Panc1 (cell line): ENCODE measurements around the gene DCAF4. TPM values are rescaled to one million over a fixed set of nuclear protein-coding genes. Genes with fewer than 3 reads are reported as not detected.
A peak's percentile ranks its signal among the peaks of the same experiment; 100 is the strongest.

ENCODE experiments used
- ATAC-seq: fragments of 200-7000 bp; cut with Tn5 transposase; 2 replicates; pipeline ENCODE4 v1.9.1; 2020; ENCODE audit warnings: mild to moderate bottlenecking, moderate library complexity
- BruUV-seq: library from RNA; stranded (reverse); fragments of 400-500 nt; replicated peaks from 2 replicates; lab custom pipeline; 2021; lab: Mats Ljungman, UMichigan
- CTCF ChIA-PET: fragments of 300-600 bp; sonication (Branson Sonifier 250); formaldehyde crosslinking; loops from one replicate; lab custom pipeline; 2022; ENCODE audit warnings: antibody characterized with exemption; lab: Charles Lee
- POLR2A ChIA-PET: fragments of 300-600 bp; sonication (Branson Sonifier 250); formaldehyde crosslinking; loops from one replicate; lab custom pipeline; 2022; ENCODE audit warnings: antibody characterized with exemption; lab: Charles Lee
- DNase-seq: peaks from one replicate; pipeline ENCODE4 v3.0.0-alpha.2; 2010; ENCODE audit warnings: low read depth, low spot score
- H3K27ac ChIP-seq: 2 replicates; pipeline ENCODE4 v1.5.1; 2011; ENCODE audit warnings: mild to moderate bottlenecking, low read length, inconsistent platforms
- H3K27me3 ChIP-seq: fragments of 200-500 bp; sonication (Bioruptor generic); 2 replicates; pipeline ENCODE4 v1.6.0; 2014; ENCODE audit warnings: low read length, inconsistent platforms; ENCODE audit not compliant: control insufficient read depth, insufficient read depth
- H3K36me3 ChIP-seq: fragments of 200-500 bp; sonication (Bioruptor generic); 2 replicates; pipeline ENCODE4 v1.5.1; 2014; ENCODE audit warnings: inconsistent platforms, mild to moderate bottlenecking, low read length, moderate library complexity; ENCODE audit not compliant: control insufficient read depth, insufficient read depth
- H3K4me1 ChIP-seq: 2 replicates; pipeline ENCODE4 v1.5.1; 2011; ENCODE audit warnings: inconsistent platforms, mild to moderate bottlenecking, low read length, moderate library complexity; ENCODE audit not compliant: control insufficient read depth, insufficient read depth
- H3K4me3 ChIP-seq, 2 experiments: 2 replicates each; pipeline ENCODE4 v1.5.1; 2011 to 2012; ENCODE audit warnings: low read depth in 2 of 2, low read length in 2 of 2, mild to moderate bottlenecking in 2 of 2, inconsistent platforms in 1 of 2, moderate library complexity in 1 of 2
- H3K9me3 ChIP-seq: fragments of 200-500 bp; sonication (Bioruptor generic); 2 replicates; pipeline ENCODE4 v1.5.1; 2014; ENCODE audit warnings: low read depth, mild to moderate bottlenecking, inconsistent platforms, low read length, moderate library complexity; ENCODE audit not compliant: control insufficient read depth, insufficient read depth
- POLR2AphosphoS5 ChIP-seq: IDR thresholded peaks from 2 replicates; pipeline ENCODE4 v1.6.1; 2012; ENCODE audit warnings: mild to moderate bottlenecking, low read depth, low read length, moderate library complexity
- SIN3A ChIP-seq: IDR thresholded peaks from 2 replicates; pipeline ENCODE4 v1.6.1; 2012; ENCODE audit warnings: low read depth, mild to moderate bottlenecking, low read length, moderate library complexity, borderline replicate concordance; ENCODE audit not compliant: insufficient read depth
- TCF7L2 ChIP-seq: IDR thresholded peaks from 2 replicates; pipeline ENCODE4 v1.6.1; 2011; ENCODE audit warnings: mild to moderate bottlenecking, low read depth, low read length, inconsistent platforms
- in situ Hi-C: cut with HindIII; loops from 2 replicates; pipeline ENCODE4 v1.10.0; 2016; ENCODE audit warnings: low sequenced_read_pairs, low pct_unique_long_range_greater_than_20kb
- intact Hi-C: fragments of 100-400 bp; cut with micrococcal nuclease; formaldehyde crosslinking; loops from one replicate; pipeline ENCODE4 v1.10.0; 2022; ENCODE audit not compliant: unreplicated experiment
- total RNA-seq: library from RNA; stranded (reverse); gene quantifications from one replicate; pipeline ENCODE4 v1.2.1, GENCODE V29; 2021; ENCODE audit not compliant: unreplicated experiment
- TF ChIP-seq, protein P1 (sequence below), 2 experiments: IDR thresholded peaks; 2 replicates each; pipeline ENCODE4 v1.6.1; 2011 to 2012; ENCODE audit warnings: low read depth in 2 of 2, control low read depth in 1 of 2, low read length in 1 of 2, mild to moderate bottlenecking in 1 of 2, moderate library complexity in 1 of 2; ENCODE audit not compliant: insufficient read depth in 1 of 2
- TF ChIP-seq, protein P2 (sequence below): fragments of 450-650 bp; IDR thresholded peaks from 2 replicates; pipeline ENCODE4 v1.5.1; 2017; ENCODE audit warnings: mild to moderate bottlenecking

Gene DCAF4
- total RNA-seq, 1 experiment from 2014 or later = 18.2 TPM

DNA sequence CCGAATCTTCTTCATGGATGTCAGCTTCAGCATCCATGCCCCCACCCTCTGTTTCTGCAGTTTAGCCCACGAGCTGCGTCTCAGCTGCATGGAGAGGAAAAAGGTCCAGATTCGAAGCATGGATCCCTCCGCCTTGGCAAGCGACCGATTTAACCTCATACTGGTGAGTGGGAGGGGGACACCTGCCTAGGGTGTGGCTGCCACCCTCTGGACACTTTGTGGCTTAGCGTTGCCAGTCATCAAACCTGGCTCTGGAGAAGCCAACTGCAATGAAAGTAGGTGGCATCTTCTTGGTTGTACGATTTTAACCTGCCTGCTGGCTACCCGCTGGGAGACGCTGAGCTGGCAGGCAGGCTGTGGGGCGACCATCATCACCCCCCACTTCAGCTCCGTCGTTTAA lies 16.7 kb downstream of the DCAF4 start:
- no peaks in the 10 kb centered on the region for H3K27me3 ChIP-seq
- in situ Hi-C loops = no loop called here
- no peak for DNase-seq

DNA sequence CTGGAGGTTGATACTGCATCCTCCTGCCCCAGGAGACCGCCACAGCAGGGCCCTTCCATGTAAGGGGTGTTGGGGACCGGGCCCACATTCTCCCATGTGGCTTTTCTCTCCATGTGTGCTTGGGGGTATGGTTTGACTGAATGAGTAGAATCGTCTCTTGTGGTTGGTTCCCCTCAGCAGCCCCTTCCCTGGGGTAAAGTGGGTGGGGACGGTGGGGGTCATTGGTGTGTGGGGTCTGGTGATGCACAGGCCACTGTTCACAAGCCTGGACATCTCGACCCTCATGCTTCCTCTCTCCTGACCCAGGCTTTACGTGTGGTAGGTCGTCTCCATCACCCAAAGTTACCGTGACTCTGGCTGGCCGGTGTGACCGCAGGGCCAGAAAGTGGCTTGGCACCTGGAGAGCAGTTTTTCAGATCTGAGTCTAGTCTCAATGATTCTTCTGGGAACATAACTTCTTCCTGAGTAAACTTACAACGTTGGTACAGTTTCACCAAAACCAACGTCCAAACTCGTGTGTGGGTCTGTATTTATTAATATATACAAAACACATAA lies 17.7 kb downstream of the DCAF4 start:
- ATAC-seq = no peak
- DNase-seq = no peak
- peaks cover 2% of the 10 kb centered on the region; the same call in 1 of the 2 replicates for H3K36me3 ChIP-seq
- H3K4me1 ChIP-seq = no peaks in the 10 kb centered on the region
- no peaks in the 10 kb centered on the region for H3K27me3 ChIP-seq
- in situ Hi-C loops (no loop called here), intact Hi-C loops (no loop called here)
- H3K27ac ChIP-seq = no peak overlapping the region
- BruUV-seq = no TSS peak
- ChIA-PET POLR2A (no interaction called here), CTCF (no interaction called here)
- H3K9me3 ChIP-seq = no peaks in the 10 kb centered on the region
- TF ChIP-seq, protein P1, sequence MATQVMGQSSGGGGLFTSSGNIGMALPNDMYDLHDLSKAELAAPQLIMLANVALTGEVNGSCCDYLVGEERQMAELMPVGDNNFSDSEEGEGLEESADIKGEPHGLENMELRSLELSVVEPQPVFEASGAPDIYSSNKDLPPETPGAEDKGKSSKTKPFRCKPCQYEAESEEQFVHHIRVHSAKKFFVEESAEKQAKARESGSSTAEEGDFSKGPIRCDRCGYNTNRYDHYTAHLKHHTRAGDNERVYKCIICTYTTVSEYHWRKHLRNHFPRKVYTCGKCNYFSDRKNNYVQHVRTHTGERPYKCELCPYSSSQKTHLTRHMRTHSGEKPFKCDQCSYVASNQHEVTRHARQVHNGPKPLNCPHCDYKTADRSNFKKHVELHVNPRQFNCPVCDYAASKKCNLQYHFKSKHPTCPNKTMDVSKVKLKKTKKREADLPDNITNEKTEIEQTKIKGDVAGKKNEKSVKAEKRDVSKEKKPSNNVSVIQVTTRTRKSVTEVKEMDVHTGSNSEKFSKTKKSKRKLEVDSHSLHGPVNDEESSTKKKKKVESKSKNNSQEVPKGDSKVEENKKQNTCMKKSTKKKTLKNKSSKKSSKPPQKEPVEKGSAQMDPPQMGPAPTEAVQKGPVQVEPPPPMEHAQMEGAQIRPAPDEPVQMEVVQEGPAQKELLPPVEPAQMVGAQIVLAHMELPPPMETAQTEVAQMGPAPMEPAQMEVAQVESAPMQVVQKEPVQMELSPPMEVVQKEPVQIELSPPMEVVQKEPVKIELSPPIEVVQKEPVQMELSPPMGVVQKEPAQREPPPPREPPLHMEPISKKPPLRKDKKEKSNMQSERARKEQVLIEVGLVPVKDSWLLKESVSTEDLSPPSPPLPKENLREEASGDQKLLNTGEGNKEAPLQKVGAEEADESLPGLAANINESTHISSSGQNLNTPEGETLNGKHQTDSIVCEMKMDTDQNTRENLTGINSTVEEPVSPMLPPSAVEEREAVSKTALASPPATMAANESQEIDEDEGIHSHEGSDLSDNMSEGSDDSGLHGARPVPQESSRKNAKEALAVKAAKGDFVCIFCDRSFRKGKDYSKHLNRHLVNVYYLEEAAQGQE (IDR thresholded peaks at IDR 0.05; ENCODE audit: insufficient read depth in 1 of 2, low read depth in 2 of 2, low read length in 1 of 2) = no peak
- no peak for TF ChIP-seq TCF7L2
- no peak for TF ChIP-seq SIN3A
- TF ChIP-seq, protein P2, sequence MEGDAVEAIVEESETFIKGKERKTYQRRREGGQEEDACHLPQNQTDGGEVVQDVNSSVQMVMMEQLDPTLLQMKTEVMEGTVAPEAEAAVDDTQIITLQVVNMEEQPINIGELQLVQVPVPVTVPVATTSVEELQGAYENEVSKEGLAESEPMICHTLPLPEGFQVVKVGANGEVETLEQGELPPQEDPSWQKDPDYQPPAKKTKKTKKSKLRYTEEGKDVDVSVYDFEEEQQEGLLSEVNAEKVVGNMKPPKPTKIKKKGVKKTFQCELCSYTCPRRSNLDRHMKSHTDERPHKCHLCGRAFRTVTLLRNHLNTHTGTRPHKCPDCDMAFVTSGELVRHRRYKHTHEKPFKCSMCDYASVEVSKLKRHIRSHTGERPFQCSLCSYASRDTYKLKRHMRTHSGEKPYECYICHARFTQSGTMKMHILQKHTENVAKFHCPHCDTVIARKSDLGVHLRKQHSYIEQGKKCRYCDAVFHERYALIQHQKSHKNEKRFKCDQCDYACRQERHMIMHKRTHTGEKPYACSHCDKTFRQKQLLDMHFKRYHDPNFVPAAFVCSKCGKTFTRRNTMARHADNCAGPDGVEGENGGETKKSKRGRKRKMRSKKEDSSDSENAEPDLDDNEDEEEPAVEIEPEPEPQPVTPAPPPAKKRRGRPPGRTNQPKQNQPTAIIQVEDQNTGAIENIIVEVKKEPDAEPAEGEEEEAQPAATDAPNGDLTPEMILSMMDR = no peak
- TF ChIP-seq POLR2AphosphoS5 = no peak
- H3K4me3 ChIP-seq = no peak overlapping the region

More for the DNA sequence above, 16.7 kb downstream of the DCAF4 start:
- POLR2A ChIA-PET = no interaction called here
- H3K9me3 ChIP-seq = no peaks in the 10 kb centered on the region
- TF ChIP-seq SIN3A (no peak), POLR2AphosphoS5 (no peak), TCF7L2 (no peak)
- TF ChIP-seq, protein P2 = no peak
- TF ChIP-seq, protein P1 (IDR thresholded peaks at IDR 0.05; ENCODE audit: insufficient read depth in 1 of 2, low read depth in 2 of 2, low read length in 1 of 2) = no peak
- BruUV-seq = no TSS peak
- intact Hi-C loops = no loop called here
- CTCF ChIA-PET = no interaction called here
- H3K36me3 ChIP-seq = peaks cover 2% of the 10 kb centered on the region; the same call in 1 of the 2 replicates
- no peaks in the 10 kb centered on the region for H3K4me1 ChIP-seq
- H3K4me3 ChIP-seq = no peak overlapping the region
- ATAC-seq = peak; percentile 23; the same call in 1 of the 2 replicates
- H3K27ac ChIP-seq = no peak overlapping the region
